KMS-11 (cell line): Measurements from ENCODE around the gene MOSMO.

Experiments used
- H2AFZ ChIP-seq: fragments of 200-600 bp; sonication (generic); 2 replicates; pipeline ENCODE4 v1.6.1; 2016; ENCODE audit warnings: antibody characterized with exemption, mixed run types, low read depth
- H3K27ac ChIP-seq: fragments of 200-600 bp; sonication (generic); 2 replicates; pipeline ENCODE4 v1.6.1; 2016; ENCODE audit warnings: mild to moderate bottlenecking, mixed run types
- H3K27me3 ChIP-seq: fragments of 200-600 bp; sonication (generic); 2 replicates; pipeline ENCODE4 v1.6.1; 2017; ENCODE audit warnings: mild to moderate bottlenecking, low read depth, mixed run types, moderate library complexity; ENCODE audit not compliant: insufficient read depth
- H3K36me3 ChIP-seq: fragments of 200-600 bp; sonication (generic); 2 replicates; pipeline ENCODE4 v1.6.1; 2017; ENCODE audit warnings: mild to moderate bottlenecking, mixed run types; ENCODE audit not compliant: insufficient read depth
- H3K4me1 ChIP-seq: fragments of 200-600 bp; sonication (generic); 2 replicates; pipeline ENCODE4 v1.6.1; 2016; ENCODE audit warnings: mild to moderate bottlenecking, low read depth, mixed run types; ENCODE audit not compliant: poor library complexity, severe bottlenecking
- H3K4me2 ChIP-seq: fragments of 200-600 bp; sonication (generic); 2 replicates; pipeline ENCODE4 v1.7.0; 2016; ENCODE audit warnings: mild to moderate bottlenecking, mixed run types
- H3K4me3 ChIP-seq: fragments of 200-600 bp; sonication (generic); IDR thresholded peaks from 2 replicates; pipeline ENCODE4 v1.6.1; 2017; ENCODE audit warnings: low read depth, low read length, mixed read lengths; ENCODE audit not compliant: insufficient read depth
- H3K79me2 ChIP-seq: fragments of 200-600 bp; sonication (generic); 2 replicates; pipeline ENCODE4 v1.6.1; 2016; ENCODE audit warnings: low read depth, mixed run types; ENCODE audit not compliant: insufficient read depth
- H3K9ac ChIP-seq: fragments of 200-600 bp; sonication (generic); 2 replicates; pipeline ENCODE4 v1.6.1; 2016; ENCODE audit warnings: mild to moderate bottlenecking, mixed run types
- H4K20me1 ChIP-seq: fragments of 200-600 bp; sonication (generic); 2 replicates; pipeline ENCODE4 v1.6.1; 2016; ENCODE audit warnings: mild to moderate bottlenecking, mixed run types; ENCODE audit not compliant: insufficient read depth
- CTCF ChIP-seq: fragments of 200-600 bp; sonication (generic); conservative IDR thresholded peaks from 2 replicates; pipeline ENCODE4 v1.6.1; 2017; ENCODE audit warnings: low read depth, mild to moderate bottlenecking, antibody characterized with exemption, low read length, moderate library complexity, mixed read lengths

The MOSMO gene

GRCh38 chr16:22130528-22130927 lies 122.6 kb downstream of the MOSMO start:
- Histone ChIP-seq H3K9ac (no peak overlapping the region), H3K27me3 (no peaks in the 10 kb centered on the region), H3K79me2 (no peaks in the 10 kb centered on the region), H3K36me3 (no peaks in the 10 kb centered on the region), H3K4me1 (no peaks in the 10 kb centered on the region), H4K20me1 (no peaks in the 10 kb centered on the region), H2AFZ (no peak overlapping the region), H3K4me3 (no peak overlapping the region), H3K4me2 (no peak overlapping the region), H3K27ac (no peak overlapping the region)
- no peak for TF ChIP-seq CTCF

- Histone ChIP-seq H3K4me2 (no peak overlapping the region), H3K27ac (no peak overlapping the region), H3K36me3 (no peaks in the 10 kb centered on the region), H2AFZ (no peak overlapping the region), H4K20me1 (no peaks in the 10 kb centered on the region), H3K9ac (no peak overlapping the region), H3K4me1 (no peaks in the 10 kb centered on the region), H3K79me2 (no peaks in the 10 kb centered on the region), H3K4me3 (no peak overlapping the region), H3K27me3 (no peaks in the 10 kb centered on the region)
- no peak for TF ChIP-seq CTCF
Observed at GRCh38 chr16:22132801-22133200, 124.9 kb downstream of the MOSMO start.
